ENCODE data around the gene POU1F1.

POU1F1 gene

GRCh38 chr3:87270908-87271700 is 5.3 kb downstream of the POU1F1 start:
- TF ChIP-seq CEBPB (IDR thresholded peaks at IDR 0.05) (no peak), EP300 (IDR thresholded peaks at IDR 0.05; ENCODE audit: borderline replicate concordance) (no peak), MAX (IDR thresholded peaks at IDR 0.05) (no peak), YY1 (IDR thresholded peaks at IDR 0.05; ENCODE audit: low read depth) (no peak), REST (IDR thresholded peaks at IDR 0.05; ENCODE audit: low read depth) (no peak), USF1 (IDR thresholded peaks at IDR 0.05) (no peak), TAF1 (IDR thresholded peaks at IDR 0.05; ENCODE audit: low read depth) (no peak), TEAD4 (IDR thresholded peaks at IDR 0.05) (no peak), NFIC (IDR thresholded peaks at IDR 0.05) (no peak), FOXM1 (IDR thresholded peaks at IDR 0.05; ENCODE audit: borderline replicate concordance, low read depth) (no peak), CREB1 (IDR thresholded peaks at IDR 0.05; ENCODE audit: low read depth) (no peak), TCF12 (IDR thresholded peaks at IDR 0.05; ENCODE audit: low read depth) (no peak), EGR1 (IDR thresholded peaks at IDR 0.05) (no peak), ZBTB7A (IDR thresholded peaks at IDR 0.05; ENCODE audit: low read depth) (no peak), RAD21 (IDR thresholded peaks at IDR 0.05; ENCODE audit: low read depth) (no peak)

- no peak for TF ChIP-seq RAD21 (IDR thresholded peaks at IDR 0.05; ENCODE audit: low read depth)
These were observed 6.7 kb downstream of the POU1F1 start for GRCh38 chr3:87269723-87270122.

- TF ChIP-seq EP300 (IDR thresholded peaks at IDR 0.05; ENCODE audit: borderline replicate concordance) (no peak), YY1 (IDR thresholded peaks at IDR 0.05; ENCODE audit: low read depth) (no peak), FOXM1 (IDR thresholded peaks at IDR 0.05; ENCODE audit: borderline replicate concordance, low read depth) (no peak), RAD21 (IDR thresholded peaks at IDR 0.05; ENCODE audit: low read depth) (no peak), USF1 (IDR thresholded peaks at IDR 0.05) (no peak), CREB1 (IDR thresholded peaks at IDR 0.05; ENCODE audit: low read depth) (no peak), NFIC (IDR thresholded peaks at IDR 0.05) (no peak), TAF1 (IDR thresholded peaks at IDR 0.05; ENCODE audit: low read depth) (no peak), MAX (IDR thresholded peaks at IDR 0.05) (no peak), TCF12 (IDR thresholded peaks at IDR 0.05; ENCODE audit: low read depth) (no peak), EGR1 (IDR thresholded peaks at IDR 0.05) (no peak), CEBPB (IDR thresholded peaks at IDR 0.05) (no peak)
These were observed 7.7 kb downstream of the POU1F1 start for GRCh38 chr3:87268646-87269211.

GRCh38 chr3:87267953-87268645 is 8.3 kb downstream of the POU1F1 start:
- TF ChIP-seq USF1 (IDR thresholded peaks at IDR 0.05) (no peak), EGR1 (IDR thresholded peaks at IDR 0.05) (no peak), FOXM1 (IDR thresholded peaks at IDR 0.05; ENCODE audit: borderline replicate concordance, low read depth) (no peak)

GRCh38 chr3:87261925-87262324 is 14.5 kb downstream of the POU1F1 start:
- TF ChIP-seq TEAD4 (IDR thresholded peaks at IDR 0.05) (no peak), YY1 (IDR thresholded peaks at IDR 0.05; ENCODE audit: low read depth) (no peak), REST (IDR thresholded peaks at IDR 0.05; ENCODE audit: low read depth) (no peak), EP300 (IDR thresholded peaks at IDR 0.05; ENCODE audit: borderline replicate concordance) (no peak), TAF1 (IDR thresholded peaks at IDR 0.05; ENCODE audit: low read depth) (no peak), CREB1 (IDR thresholded peaks at IDR 0.05; ENCODE audit: low read depth) (no peak), TCF12 (IDR thresholded peaks at IDR 0.05; ENCODE audit: low read depth) (no peak), CEBPB (IDR thresholded peaks at IDR 0.05) (no peak), ZBTB7A (IDR thresholded peaks at IDR 0.05; ENCODE audit: low read depth) (no peak), EGR1 (IDR thresholded peaks at IDR 0.05) (no peak), MAX (IDR thresholded peaks at IDR 0.05) (no peak), USF1 (IDR thresholded peaks at IDR 0.05) (no peak), NFIC (IDR thresholded peaks at IDR 0.05) (no peak), RAD21 (IDR thresholded peaks at IDR 0.05; ENCODE audit: low read depth) (no peak), FOXM1 (IDR thresholded peaks at IDR 0.05; ENCODE audit: borderline replicate concordance, low read depth) (no peak)

Data from Ishikawa (cell line).